ENCODE data around the gene ALCAM.

The ALCAM gene

GRCh38 chr3:105613120-105613519 is 246.4 kb downstream of the ALCAM start:
- DNase-seq (ENCODE audit: low read depth), result no peak
- no peak for TF ChIP-seq CTCF (IDR thresholded peaks at IDR 0.05; ENCODE audit: low read length, missing control alignments)
- H3K4me3 ChIP-seq (replicated peaks; ENCODE audit: low read depth, low read length), result no peak overlapping the region

GRCh38 chr3:105614288-105615030 is 247.8 kb downstream of the ALCAM start:
- DNase-seq (ENCODE audit: low read depth), result peak; percentile 16
- no peak overlapping the region for H3K4me3 ChIP-seq (replicated peaks; ENCODE audit: low read depth, low read length)
- no peak for TF ChIP-seq CTCF (IDR thresholded peaks at IDR 0.05; ENCODE audit: low read length, missing control alignments)

GRCh38 chr3:105615814-105616213 is 249.1 kb downstream of the ALCAM start:
- H3K4me3 ChIP-seq (replicated peaks; ENCODE audit: low read depth, low read length), result no peak overlapping the region
- no peak for DNase-seq (ENCODE audit: low read depth)
- TF ChIP-seq CTCF (IDR thresholded peaks at IDR 0.05; ENCODE audit: low read length, missing control alignments), result no peak

GRCh38 chr3:105616374-105617121 is 249.8 kb downstream of the ALCAM start:
- no peak overlapping the region for H3K4me3 ChIP-seq (replicated peaks; ENCODE audit: low read depth, low read length)
- DNase-seq (ENCODE audit: low read depth), result no peak
- TF ChIP-seq CTCF (IDR thresholded peaks at IDR 0.05; ENCODE audit: low read length, missing control alignments), result no peak

- no peak for DNase-seq (ENCODE audit: low read depth)
- no peak overlapping the region for H3K4me3 ChIP-seq (replicated peaks; ENCODE audit: low read depth, low read length)
- no peak for TF ChIP-seq CTCF (IDR thresholded peaks at IDR 0.05; ENCODE audit: low read length, missing control alignments)
These were observed 251.8 kb downstream of the ALCAM start for GRCh38 chr3:105618556-105618955.

GRCh38 chr3:105619651-105620050 is 252.9 kb downstream of the ALCAM start:
- H3K4me3 ChIP-seq (replicated peaks; ENCODE audit: low read depth, low read length), result no peak overlapping the region
- no peak for TF ChIP-seq CTCF (IDR thresholded peaks at IDR 0.05; ENCODE audit: low read length, missing control alignments)
- no peak for DNase-seq (ENCODE audit: low read depth)
